Inflammatory macrophage treated with lipopolysaccharide for 4 hours (primary cell): ENCODE results near the gene PPFIA4.
"Not testable (repeated sequence)": the region's sequence is repeated elsewhere in the genome, so short reads cannot be mapped to it uniquely, and the experiment has no call there.

Source experiments
- DNase-seq: peaks from one replicate; pipeline ENCODE4 v3.0.0-alpha.2; 2020

PPFIA4 gene

GRCh38 chr1:203017692-203018091 is 8.6 kb upstream of the PPFIA4 start:
- DNase-seq = no peak

DNA sequence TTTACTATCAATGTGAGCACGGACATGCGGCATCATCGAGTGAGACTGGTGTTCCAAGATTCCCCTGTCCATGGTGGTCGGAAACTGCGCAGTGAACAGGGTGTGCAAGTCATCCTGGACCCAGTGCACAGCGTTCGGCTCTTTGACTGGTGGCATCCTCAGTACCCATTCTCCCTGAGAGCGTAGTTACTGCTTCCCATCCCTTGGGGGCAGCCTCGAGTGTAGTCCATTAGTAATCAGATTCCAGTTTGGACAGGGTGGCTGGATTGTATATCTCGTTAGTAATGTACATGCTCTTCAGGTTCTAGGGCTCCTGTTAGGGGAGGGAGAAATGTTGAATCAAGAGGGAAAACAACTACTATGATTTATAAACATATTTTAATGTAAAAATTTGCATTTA is 3.4 kb upstream of the PPFIA4 start:
- not testable (repeated sequence) for DNase-seq

- DNase-seq = no peak
These were observed 633 bp upstream of the PPFIA4 start for GRCh38 chr1:203025686-203026030.

- no peak for DNase-seq
These were observed 674 bp downstream of the PPFIA4 start for GRCh38 chr1:203026666-203027663.

GRCh38 chr1:203028067-203028783 is 1.9 kb downstream of the PPFIA4 start:
- no peak for DNase-seq

- no peak for DNase-seq
These were observed 2.7 kb downstream of the PPFIA4 start for GRCh38 chr1:203028784-203029553.

DNA sequence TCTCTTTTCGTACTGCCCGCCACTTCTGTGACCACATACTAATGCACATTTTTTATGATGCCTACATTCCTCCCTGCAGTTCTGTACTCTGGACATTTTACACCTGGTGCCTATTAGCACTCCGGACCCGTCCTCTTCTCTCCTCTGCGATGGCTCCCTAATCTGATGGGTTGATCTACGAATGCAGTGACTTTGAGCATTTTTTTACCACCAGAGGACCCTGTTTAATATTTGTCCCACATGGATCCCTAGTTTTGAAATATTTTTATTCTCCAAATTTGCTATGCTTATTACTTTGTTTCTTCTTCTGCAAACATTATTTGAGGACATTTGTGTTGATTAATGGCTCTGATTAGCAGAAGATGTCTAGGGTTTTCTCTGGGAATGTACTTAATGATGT is 5.2 kb downstream of the PPFIA4 start:
- DNase-seq = no peak

DNA sequence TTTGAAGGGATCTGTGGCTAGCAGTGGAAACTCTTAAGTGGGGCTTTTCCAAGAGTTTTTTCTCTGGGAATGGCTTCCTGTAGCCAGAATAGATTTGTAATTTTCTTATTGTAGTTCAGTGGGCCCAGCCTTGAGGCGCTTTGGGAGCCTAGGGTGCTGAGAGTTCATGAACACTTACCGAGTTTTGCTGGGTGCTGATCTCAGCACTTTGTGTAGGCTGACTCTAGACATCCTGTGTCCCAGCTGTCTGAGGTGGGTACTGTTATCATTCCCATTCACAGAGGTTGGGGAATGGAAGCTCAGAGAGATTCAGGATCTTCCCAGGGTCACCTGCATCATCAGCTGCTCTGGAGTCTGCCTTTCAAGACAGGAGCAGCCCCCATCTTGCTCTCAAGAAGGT is 7.0 kb downstream of the PPFIA4 start:
- DNase-seq = no peak

DNA sequence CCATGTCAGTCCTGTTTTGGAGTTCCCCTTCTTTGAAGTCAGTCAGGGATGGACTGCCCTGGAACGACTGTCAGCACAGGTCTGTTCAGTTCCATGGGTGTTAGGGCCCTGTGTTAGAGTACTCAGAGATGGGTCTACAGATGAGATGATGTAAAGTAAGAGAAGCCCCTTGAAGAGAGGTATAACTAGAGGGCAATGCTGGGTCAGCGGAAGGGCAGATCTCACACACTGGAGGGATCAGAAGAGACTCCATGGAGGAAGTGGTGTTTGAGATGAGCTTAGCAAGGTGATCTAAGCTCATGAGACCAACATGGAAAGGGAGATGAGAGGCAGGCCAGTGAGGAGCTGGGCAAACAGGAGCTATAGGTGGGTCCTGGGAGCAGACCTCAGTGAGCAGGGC is 7.6 kb downstream of the PPFIA4 start:
- no peak for DNase-seq

GRCh38 chr1:203034422-203035110 is 8.3 kb downstream of the PPFIA4 start:
- no peak for DNase-seq

DNA sequence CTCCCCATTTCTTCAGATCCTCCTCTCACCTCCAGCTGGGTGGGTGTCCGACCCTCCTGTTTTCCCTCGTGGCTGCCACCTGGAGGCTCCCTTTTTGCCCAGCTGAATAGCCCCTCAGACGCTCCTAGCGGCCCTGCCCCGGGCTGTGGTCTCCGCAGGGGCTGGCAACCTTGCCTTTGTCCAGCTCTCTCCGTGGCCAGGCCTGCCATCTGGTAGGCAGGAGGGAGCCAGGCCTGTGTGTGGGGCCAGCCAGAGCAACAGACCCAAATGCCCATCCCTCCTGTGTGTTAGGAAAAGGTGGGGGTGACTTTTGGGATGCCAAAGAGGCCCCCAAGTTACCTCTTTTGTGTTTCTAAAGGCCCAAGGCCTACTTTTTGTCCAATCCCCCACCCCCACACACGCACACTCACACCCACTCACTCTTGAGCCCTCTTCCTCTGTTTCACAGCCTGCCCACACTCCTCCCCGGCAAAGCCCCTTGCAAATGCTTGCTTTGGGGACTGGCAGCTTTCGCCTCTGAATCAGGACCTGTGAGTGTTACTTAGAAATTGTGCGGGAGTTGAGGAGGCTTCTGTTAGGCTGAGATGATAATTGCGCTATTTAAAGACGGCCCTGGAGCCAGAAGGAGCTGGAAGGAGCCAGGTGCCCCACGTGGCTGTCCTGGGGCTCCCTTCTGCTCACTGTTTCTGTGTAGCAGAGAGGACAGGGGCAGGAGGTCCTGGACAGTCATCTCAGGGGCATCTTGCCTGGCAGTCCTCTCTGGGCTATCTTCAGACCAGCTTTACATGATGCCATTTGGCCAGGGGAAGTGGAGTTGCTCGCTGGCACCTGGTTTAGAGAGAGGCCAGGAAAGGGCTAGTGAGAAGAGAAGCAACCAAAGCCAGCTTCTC is 9.1 kb downstream of the PPFIA4 start:
- DNase-seq = no peak

DNA sequence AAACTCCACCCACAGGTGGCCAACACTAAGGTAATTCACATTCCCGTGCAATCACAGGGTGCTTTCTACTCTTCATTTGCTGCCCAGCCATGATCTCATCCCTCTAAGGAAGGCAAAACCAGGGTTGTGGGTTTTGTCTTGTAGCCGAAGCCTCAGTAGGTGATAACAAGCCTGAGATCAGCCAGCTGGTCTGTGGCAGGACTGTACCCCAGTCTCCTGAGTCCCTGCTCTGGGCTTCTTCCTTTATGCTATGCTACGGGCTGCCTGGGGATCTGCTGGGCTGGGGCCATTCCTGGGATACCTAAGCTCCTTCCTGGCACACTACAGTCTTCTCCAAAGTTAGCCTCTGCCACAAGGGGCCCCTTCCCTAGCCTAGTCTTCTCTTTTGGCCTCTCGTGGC is 9.8 kb downstream of the PPFIA4 start:
- DNase-seq = no peak

GRCh38 chr1:203036537-203036936 is 10.2 kb downstream of the PPFIA4 start:
- DNase-seq = no peak

- no peak for DNase-seq
These were observed 11.4 kb downstream of the PPFIA4 start for GRCh38 chr1:203037509-203038190.

- DNase-seq = peak; percentile 61
These were observed 12.0 kb downstream of the PPFIA4 start for GRCh38 chr1:203038217-203038741.

GRCh38 chr1:203038891-203039608 is 12.8 kb downstream of the PPFIA4 start:
- DNase-seq = peak; percentile 73

GRCh38 chr1:203039609-203040512 is 13.6 kb downstream of the PPFIA4 start:
- DNase-seq = peak; percentile 24

GRCh38 chr1:203040513-203041275 is 14.4 kb downstream of the PPFIA4 start:
- DNase-seq = no peak
